Cardiac muscle cell (in vitro differentiated cells and primary cell): ENCODE results near the gene TP53I3. TPM values are rescaled to one million over a fixed set of nuclear protein-coding genes. Genes with fewer than 3 reads are reported as not detected.
A peak's percentile ranks its signal among the peaks of the same experiment; 100 is the strongest.
"Not testable (repeated sequence)": the region's sequence is repeated elsewhere in the genome, so short reads cannot be mapped to it uniquely, and the experiment has no call there.

Experiments
- DNase-seq, 2 donors: peaks; one replicate each; pipeline versions ENCODE4 v3.0.0 to v3.0.0-alpha.2; 2010 to 2017; ENCODE audit warnings: low read depth in 1 of 2, low spot score in 1 of 2
- H3K27ac ChIP-seq: fragments of 200-600 bp; sonication (generic); 2 replicates; pipeline ENCODE4 v1.5.1; 2016
- H3K27me3 ChIP-seq: fragments of 200-600 bp; sonication (generic); 2 replicates; pipeline ENCODE4 v1.6.0; 2016; ENCODE audit warnings: control low read depth
- H3K36me3 ChIP-seq: fragments of 200-600 bp; sonication (generic); 2 replicates; pipeline ENCODE4 v1.5.1; 2016; ENCODE audit warnings: control low read depth
- H3K4me1 ChIP-seq: fragments of 200-600 bp; sonication (generic); 2 replicates; pipeline ENCODE4 v1.8.1; 2017; ENCODE audit warnings: low read depth, mild to moderate bottlenecking, mixed run types
- H3K4me3 ChIP-seq: fragments of 200-600 bp; sonication (generic); 2 replicates; pipeline ENCODE4 v1.5.1; 2016; ENCODE audit warnings: mild to moderate bottlenecking
- H3K9me3 ChIP-seq: fragments of 200-600 bp; sonication (generic); 2 replicates; pipeline ENCODE4 v1.5.1; 2017; ENCODE audit warnings: low read depth, mild to moderate bottlenecking, control low read depth
- CTCF ChIP-seq: IDR thresholded peaks from 2 replicates; pipeline ENCODE4 v1.5.1; 2012; ENCODE audit warnings: low read depth, mild to moderate bottlenecking, low read length
- polyA plus RNA-seq: library from polyadenylated mRNA; unstranded; fragments of >200 nt; fragmentation: Nextera tagmentation; extraction: Ambion mirVana; gene quantifications from 2 replicates; pipeline ENCODE4 v1.2.1, GENCODE V29; 2016
- total RNA-seq: library from RNA; depleted of rRNA; stranded (reverse); fragments of >200 nt; gene quantifications from 2 replicates; pipeline ENCODE4 v1.2.3, GENCODE V29; 2016

The TP53I3 gene
- total and polyA plus RNA-seq, 2 experiments from 2014 or later, result 25.4 to 70.2 TPM

GRCh38 chr2:24046599-24046929 lies 38.1 kb downstream of the TP53I3 start:
- Histone ChIP-seq H3K27ac (peak overlapping the region; percentile 85), H3K4me3 (peak overlapping the region; percentile 63), H3K27me3 (no peaks in the 10 kb centered on the region), H3K9me3 (no peaks in the 10 kb centered on the region), H3K4me1 (peaks cover 5% of the 10 kb centered on the region), H3K36me3 (no peaks in the 10 kb centered on the region)
- TF ChIP-seq CTCF, result no peak
- no peak for DNase-seq

DNA sequence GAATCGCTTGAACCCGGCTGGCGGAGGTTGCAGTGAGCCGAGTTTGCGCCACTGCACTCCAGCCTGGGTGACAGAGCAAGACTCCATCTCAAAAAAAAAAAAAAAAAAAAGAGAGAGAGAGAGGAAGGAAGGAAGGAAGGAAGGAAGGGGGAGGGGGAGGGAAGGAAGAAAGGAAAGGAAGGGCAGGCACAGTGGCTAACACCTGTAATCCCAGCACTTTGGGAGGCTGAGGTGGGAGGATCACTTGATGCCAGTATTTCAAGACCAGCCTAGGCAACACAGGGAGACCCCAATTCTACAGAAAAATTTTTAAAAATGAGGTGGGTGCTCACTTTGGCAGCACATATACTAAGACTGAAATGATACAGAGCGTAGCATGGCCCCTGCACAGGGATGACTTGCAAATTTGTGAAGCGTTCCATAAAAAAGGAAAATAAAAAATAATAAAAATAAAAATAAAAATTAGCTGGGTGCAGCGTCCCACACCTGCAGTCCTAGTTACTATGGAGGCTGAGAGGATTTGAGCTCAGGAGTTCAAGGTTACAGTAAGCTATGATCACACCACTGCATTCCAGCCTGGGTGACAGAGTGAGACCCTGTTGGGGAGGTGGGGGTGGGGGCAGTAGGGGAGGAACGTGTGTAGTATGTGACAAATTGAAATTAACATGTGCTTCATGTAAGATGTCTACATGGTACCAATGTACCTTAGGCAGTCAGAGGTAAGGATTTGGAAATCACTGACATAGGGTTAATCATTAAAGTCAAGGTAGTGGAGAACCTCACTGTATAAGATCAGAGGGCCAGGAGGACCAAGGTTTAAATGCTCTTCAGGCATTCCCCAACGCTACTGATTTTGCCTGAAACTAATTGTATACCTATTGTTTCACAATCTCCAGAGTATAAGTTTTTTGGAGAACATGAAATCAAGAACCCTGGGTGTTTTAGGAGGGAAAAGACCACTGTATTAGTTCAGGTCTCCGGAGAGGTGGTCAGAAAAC lies 38.8 kb downstream of the TP53I3 start:
- H3K36me3 ChIP-seq, result no peaks in the 10 kb centered on the region
- H3K9me3 ChIP-seq, result no peaks in the 10 kb centered on the region
- H3K4me3 ChIP-seq, result peak overlapping the region; percentile 63
- no peak for DNase-seq
- H3K4me1 ChIP-seq, result peaks cover 5% of the 10 kb centered on the region
- no peak overlapping the region for H3K27ac ChIP-seq
- no peaks in the 10 kb centered on the region for H3K27me3 ChIP-seq
- TF ChIP-seq CTCF, result no peak

DNA sequence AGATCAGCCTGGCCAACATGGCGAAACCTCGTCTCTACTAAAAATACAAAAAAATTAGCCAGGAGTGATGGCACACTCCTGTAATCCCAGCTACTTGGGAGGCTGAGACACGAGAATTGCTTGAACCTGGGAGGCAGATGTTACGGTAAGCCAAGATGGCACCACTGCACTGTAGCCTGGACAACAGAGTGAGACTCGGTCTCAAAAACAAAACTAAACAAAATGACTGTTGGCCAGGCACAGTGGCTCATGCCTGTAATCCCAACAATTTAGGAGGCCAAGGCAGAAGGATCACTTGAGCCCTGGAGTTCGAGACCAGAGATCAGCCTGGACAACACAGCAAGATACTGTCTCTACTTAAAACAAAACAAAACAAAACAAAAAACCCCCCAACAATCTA lies 41.5 kb downstream of the TP53I3 start:
- not testable (repeated sequence) for H3K4me1 ChIP-seq, H3K27me3 ChIP-seq, H3K4me3 ChIP-seq, H3K9me3 ChIP-seq, H3K27ac ChIP-seq, DNase-seq
- H3K36me3 ChIP-seq, result peaks cover 12% of the 10 kb centered on the region

DNA sequence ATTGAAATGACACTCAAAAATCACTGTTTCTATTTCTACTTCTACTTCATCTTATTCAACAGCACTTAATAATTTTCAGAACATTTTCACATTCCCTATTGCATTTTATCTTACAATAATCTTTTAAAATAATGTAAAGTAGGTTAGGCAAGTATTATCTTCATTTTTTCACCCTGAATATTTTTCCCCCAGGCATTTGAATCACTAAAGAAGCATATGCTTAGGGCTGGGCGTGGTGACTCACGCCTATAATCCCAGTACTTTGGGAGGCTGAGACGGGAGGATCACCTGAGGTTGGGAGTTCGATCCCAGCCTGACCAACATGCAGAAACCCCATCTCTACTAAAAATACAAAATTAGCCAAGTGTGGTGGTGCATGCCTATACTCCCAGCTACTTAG lies 44.1 kb downstream of the TP53I3 start:
- no peak overlapping the region for H3K27ac ChIP-seq
- DNase-seq, result no peak
- H3K36me3 ChIP-seq, result peaks cover 16% of the 10 kb centered on the region
- no peak for TF ChIP-seq CTCF
- H3K4me3 ChIP-seq, result no peak overlapping the region
- no peaks in the 10 kb centered on the region for H3K27me3 ChIP-seq
- no peaks in the 10 kb centered on the region for H3K4me1 ChIP-seq
- H3K9me3 ChIP-seq, result no peaks in the 10 kb centered on the region

DNA sequence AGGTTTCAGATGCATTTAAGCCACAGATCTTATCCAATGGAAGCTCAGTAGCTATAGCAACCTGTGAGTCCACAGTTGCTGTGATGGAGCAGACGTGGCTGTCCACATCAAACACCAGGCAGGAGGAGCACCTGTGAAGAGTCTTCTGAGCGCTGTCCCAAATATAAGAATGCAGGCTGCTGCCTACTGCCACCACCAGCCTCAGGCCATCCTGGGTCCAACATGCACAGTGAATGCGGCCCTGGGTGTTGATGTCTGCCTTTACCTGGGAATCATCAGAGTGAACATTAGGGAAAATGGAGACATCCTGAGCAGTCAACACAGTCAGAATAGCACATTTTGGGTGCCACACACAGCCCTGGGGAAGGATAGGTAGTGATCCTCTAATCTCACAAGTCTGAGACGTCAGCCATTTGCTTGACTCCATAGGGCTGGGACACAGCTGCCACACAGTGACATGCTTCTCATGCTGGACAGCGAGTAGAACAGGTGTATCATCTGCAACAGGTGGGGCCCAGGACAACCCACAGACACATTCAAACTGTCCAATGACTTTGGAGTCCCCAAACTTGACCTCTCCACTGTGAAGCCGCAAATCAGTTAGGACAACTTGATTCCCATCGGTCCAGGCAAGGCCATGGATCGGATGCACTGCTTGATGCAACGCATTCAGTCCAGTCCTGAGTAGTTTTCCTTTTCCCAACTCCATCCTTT lies 45.7 kb downstream of the TP53I3 start:
- H3K27me3 ChIP-seq, result no peaks in the 10 kb centered on the region
- no peaks in the 10 kb centered on the region for H3K9me3 ChIP-seq
- no peak for DNase-seq
- H3K4me1 ChIP-seq, result no peaks in the 10 kb centered on the region
- H3K27ac ChIP-seq, result no peak overlapping the region
- no peak overlapping the region for H3K4me3 ChIP-seq
- peaks cover 16% of the 10 kb centered on the region for H3K36me3 ChIP-seq
- TF ChIP-seq CTCF, result no peak

Other genes with a start within 250 kb of the TP53I3 start
- gene ATAD2B, start 157.7 kb downstream of the TP53I3 start, total RNA-seq, result 11.3 and 17.2 TPM in 2 replicates
- gene ATAD2B, start 157.7 kb downstream of the TP53I3 start, polyA plus RNA-seq, result 10.7 and 14.4 TPM in 2 replicates
- 14.7 and 19.1 TPM in 2 replicates for gene UBXN2A, start 144.4 kb downstream of the TP53I3 start, total RNA-seq
- 19.3 and 25.2 TPM in 2 replicates for gene UBXN2A, start 144.4 kb downstream of the TP53I3 start, polyA plus RNA-seq
- 0.14 and 0.69 TPM in 2 replicates for gene MFSD2B, start 74.7 kb downstream of the TP53I3 start, total RNA-seq
- 0.23 and 3.9 TPM in 2 replicates for gene MFSD2B, start 74.7 kb downstream of the TP53I3 start, polyA plus RNA-seq
- gene WDCP, start 37.4 kb downstream of the TP53I3 start, total RNA-seq, result 7.7 and 8.1 TPM in 2 replicates
- gene WDCP, start 37.4 kb downstream of the TP53I3 start, polyA plus RNA-seq, result 6.8 and 8.2 TPM in 2 replicates
- gene FKBP1B, start 35.1 kb downstream of the TP53I3 start, total RNA-seq, result 39.4 and 43.1 TPM in 2 replicates
- gene FKBP1B, start 35.1 kb downstream of the TP53I3 start, polyA plus RNA-seq, result 46.3 and 63.6 TPM in 2 replicates
- 88.5 and 133 TPM in 2 replicates for gene SF3B6, start 8.5 kb downstream of the TP53I3 start, total RNA-seq
- 238 and 292 TPM in 2 replicates for gene SF3B6, start 8.5 kb downstream of the TP53I3 start, polyA plus RNA-seq
- 3.2 TPM in 1 of 2 replicates, not detected in the other for gene PFN4, start 38.5 kb upstream of the TP53I3 start, total RNA-seq
- 0.36 and 1.9 TPM in 2 replicates for gene PFN4, start 38.5 kb upstream of the TP53I3 start, polyA plus RNA-seq
- 16.3 TPM in 2 replicates for gene FAM228B, start 38.6 kb upstream of the TP53I3 start, total RNA-seq
- 42.3 and 60.5 TPM in 2 replicates for gene FAM228B, start 38.6 kb upstream of the TP53I3 start, polyA plus RNA-seq
- gene FAM228A, start 90.2 kb upstream of the TP53I3 start, total RNA-seq, result 1.7 and 3.0 TPM in 2 replicates
- gene FAM228A, start 90.2 kb upstream of the TP53I3 start, polyA plus RNA-seq, result 0.61 and 0.82 TPM in 2 replicates